Transverse colon (tissue), 3 donors: ENCODE data around the gene AK2.

ENCODE experiments used
- CTCF ChIP-seq, 5 experiments: fragments of 200-600 bp in 3 of 5; fragments of 450-650 bp in 2 of 5; sonication (generic) in 3 of 5; IDR thresholded peaks; 1 replicate in 2 of 5; 2 replicates in 3 of 5; pipeline ENCODE4 v1.5.1; 2016 to 2017; ENCODE audit warnings: antibody characterized with exemption in 5 of 5, inconsistent platforms in 3 of 5, mild to moderate bottlenecking in 2 of 5, moderate library complexity in 1 of 5
- EP300 ChIP-seq: sonication (generic); formaldehyde crosslinking; IDR thresholded peaks from one replicate; pipeline ENCODE4 v1.6.1; 2017; ENCODE audit warnings: antibody characterized with exemption, low read depth

DNA sequence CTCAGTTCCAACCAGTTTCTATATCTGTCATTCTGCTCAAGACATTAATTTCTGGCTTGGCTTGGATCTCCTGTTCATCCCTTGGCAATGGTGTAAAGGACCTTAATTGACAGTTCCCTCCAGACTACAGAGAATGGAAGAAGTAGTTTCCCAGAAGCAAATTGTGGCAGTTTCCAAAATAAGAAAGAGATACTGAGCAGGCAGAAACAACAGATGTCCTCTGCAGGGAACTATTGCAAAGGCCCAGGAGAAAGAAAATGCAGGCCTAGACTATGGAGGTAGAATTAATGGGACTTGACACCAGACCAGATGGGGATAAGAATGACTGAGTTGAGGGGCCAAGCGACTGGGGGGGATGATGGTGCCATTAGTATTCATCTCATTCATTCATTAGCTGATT lies 6.1 kb upstream of the AK2 start:
- TF ChIP-seq CTCF (IDR thresholded peaks at IDR 0.05) (no peak), EP300 (no peak)
